Kidney epithelial cell (primary cell): ENCODE measurements around the gene SPATA20. TPM values are rescaled to one million over a fixed set of nuclear protein-coding genes. Genes with fewer than 3 reads are reported as not detected.

Experiments used
- DNase-seq: peaks from one replicate; pipeline ENCODE4 v3.0.0-alpha.2; 2010; ENCODE audit warnings: low read depth
- H3K27me3 ChIP-seq: 2 replicates; pipeline ENCODE4 v1.6.0; 2011; ENCODE audit warnings: low read length; ENCODE audit not compliant: control insufficient read depth, insufficient read depth
- H3K36me3 ChIP-seq: 2 replicates; pipeline ENCODE4 v1.5.1; 2011; ENCODE audit warnings: low read length; ENCODE audit not compliant: control insufficient read depth, insufficient read depth
- H3K4me3 ChIP-seq: 2 replicates; pipeline ENCODE4 v1.5.1; 2011; ENCODE audit warnings: low read depth, mild to moderate bottlenecking, control low read depth, low read length
- CTCF ChIP-seq: IDR thresholded peaks from 2 replicates; pipeline ENCODE4 v1.5.1; 2011; ENCODE audit warnings: mild to moderate bottlenecking, moderate library complexity, low read length, control low read depth, inconsistent platforms; ENCODE audit not compliant: insufficient read depth, poor library complexity, severe bottlenecking
- total RNA-seq: library from RNA; depleted of rRNA; stranded (reverse); fragments of >200 nt; gene quantifications from 2 replicates; pipeline ENCODE4 v1.2.3, GENCODE V29; 2015

SPATA20 gene
- total RNA-seq, 1 donor from 2014 or later: 58.9 TPM

- H3K4me3 ChIP-seq: no peak overlapping the region
- H3K36me3 ChIP-seq: no peaks in the 10 kb centered on the region
- no peak for DNase-seq
- no peaks in the 10 kb centered on the region for H3K27me3 ChIP-seq
- TF ChIP-seq CTCF: no peak
Measured at GRCh38 chr17:50517504-50518383, 29.2 kb upstream of the SPATA20 start.

GRCh38 chr17:50518384-50519023, 28.5 kb upstream of the SPATA20 start:
- TF ChIP-seq CTCF: no peak
- H3K27me3 ChIP-seq: no peaks in the 10 kb centered on the region

GRCh38 chr17:50519141-50519834, 27.7 kb upstream of the SPATA20 start:
- DNase-seq: no peak
- no peak overlapping the region for H3K4me3 ChIP-seq
- H3K27me3 ChIP-seq: no peaks in the 10 kb centered on the region
- no peak for TF ChIP-seq CTCF
- no peaks in the 10 kb centered on the region for H3K36me3 ChIP-seq

More at GRCh38 chr17:50518384-50519023, 28.5 kb upstream of the SPATA20 start:
- Histone ChIP-seq H3K4me3 (no peak overlapping the region), H3K36me3 (no peaks in the 10 kb centered on the region)
- no peak for DNase-seq

GRCh38 chr17:50520483-50520882, 26.5 kb upstream of the SPATA20 start:
- Histone ChIP-seq H3K36me3 (no peaks in the 10 kb centered on the region), H3K27me3 (peaks cover 2% of the 10 kb centered on the region), H3K4me3 (no peak overlapping the region)
- no peak for TF ChIP-seq CTCF
- DNase-seq: no peak

GRCh38 chr17:50521514-50521913, 25.5 kb upstream of the SPATA20 start:
- DNase-seq: no peak
- Histone ChIP-seq H3K4me3 (no peak overlapping the region), H3K36me3 (no peaks in the 10 kb centered on the region), H3K27me3 (peaks cover 2% of the 10 kb centered on the region)
- no peak for TF ChIP-seq CTCF
